ENCODE results near the gene DHH. TPM values are rescaled to one million over a fixed set of nuclear protein-coding genes. Genes with fewer than 3 reads are reported as not detected.

Gene DHH
- total and polyA plus RNA-seq, 7 experiments from 2014 or later: 0.24 to 0.91 (median 0.76) TPM; not detected in 2

- ChIA-PET CTCF (interaction anchor here (2.8 to 5.9 kb wide), 3 partner anchors 13 to 36 kb away, joined by 12 to 41 read pairs (median 30); no protein-coding TSS in a partner anchor), POLR2A (interaction anchor here (0.8 to 4.6 kb wide), 3 partner anchors 9 to 30 kb away, joined by 3 to 41 read pairs (median 17); partner anchors contain the start of genes LMBR1L and TUBA1B)
- Histone ChIP-seq H3K4me1 (ENCODE audit: control insufficient read depth in 2 of 2, insufficient read depth in 2 of 2, low read length in 2 of 2) (no peaks in the 10 kb centered on the region), H3K4me3 (ENCODE audit: low read length) (no peak overlapping the region), H3K36me3 (ENCODE audit: control insufficient read depth in 2 of 3, insufficient read depth in 3 of 3, low read length in 3 of 3) (peaks cover 10 to 80% (median 12%) of the 10 kb centered on the region in 3 experiments), H3K27me3 (ENCODE audit: control insufficient read depth in 2 of 2, insufficient read depth in 2 of 2, low read length in 2 of 2) (no peaks in the 10 kb centered on the region), H3K27ac (ENCODE audit: low read depth, low read length) (no peak overlapping the region), H3K9me3 (ENCODE audit: control insufficient read depth in 2 of 3, low read length in 3 of 3) (no peaks in the 10 kb centered on the region)
- no peak overlapping the region for H3K4me3 Mint-ChIP-seq
- no peak for DNase-seq
- peaks cover 9 to 45% (median 22%) of the 10 kb centered on the region in 5 donors for H3K36me3 Mint-ChIP-seq
- H3K9me3 Mint-ChIP-seq: no peaks in the 10 kb centered on the region
- peaks cover under 1 to 5% (median 3%) of the 10 kb centered on the region in 5 donors for H3K27me3 Mint-ChIP-seq
- intact Hi-C loops (cut with micrococcal nuclease): no loop called here
- peak overlapping the region in 1 of 9 donors; percentile 1 for H3K27ac Mint-ChIP-seq
- ATAC-seq: no peak
- peaks cover under 1 to 9% (median 6%) of the 10 kb centered on the region in 7 donors for H3K4me1 Mint-ChIP-seq
Measured at GRCh38 chr12:49100380-49100779, 5.8 kb upstream of the DHH start.

DNA sequence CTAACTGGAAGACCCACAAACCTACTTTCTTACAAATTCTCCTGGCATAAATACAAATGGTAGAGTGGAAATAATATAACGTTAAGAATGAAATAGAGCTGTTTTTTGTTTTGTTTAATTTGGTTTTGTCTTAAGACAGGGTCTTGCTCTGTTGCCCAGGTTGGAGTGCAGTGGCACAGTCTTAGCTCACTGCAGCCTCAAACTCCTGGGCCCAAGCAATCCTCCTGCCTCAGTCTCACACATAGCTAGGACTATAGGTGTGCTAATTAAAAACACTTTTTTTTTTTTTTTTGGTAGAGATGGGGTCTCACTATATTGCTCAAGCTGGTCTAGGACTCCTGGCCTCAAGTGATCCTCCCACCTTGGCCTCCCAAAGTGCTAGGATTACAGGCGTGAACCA is 4.1 kb upstream of the DHH start:
- no peak for ATAC-seq
- H3K4me1 Mint-ChIP-seq: peaks cover 0 to 18% (median 12%) of the 10 kb centered on the region in 7 donors
- peaks cover 3 to 43% (median 17%) of the 10 kb centered on the region in 5 donors for H3K36me3 Mint-ChIP-seq
- Histone ChIP-seq H3K4me1 (ENCODE audit: control insufficient read depth in 2 of 2, insufficient read depth in 2 of 2, low read length in 2 of 2) (peaks cover 9 to 10% of the 10 kb centered on the region in 2 donors), H3K9me3 (ENCODE audit: control insufficient read depth in 2 of 3, low read length in 3 of 3) (no peaks in the 10 kb centered on the region), H3K36me3 (ENCODE audit: control insufficient read depth in 2 of 3, insufficient read depth in 3 of 3, low read length in 3 of 3) (peaks cover 10 to 63% (median 12%) of the 10 kb centered on the region in 3 experiments), H3K27me3 (ENCODE audit: control insufficient read depth in 2 of 2, insufficient read depth in 2 of 2, low read length in 2 of 2) (peaks cover 0 to 3% of the 10 kb centered on the region in 2 donors), H3K27ac (ENCODE audit: low read depth, low read length) (no peak overlapping the region), H3K4me3 (ENCODE audit: low read length) (no peak overlapping the region)
- ChIA-PET POLR2A (interaction anchor here (0.5 to 4.6 kb wide), 9 partner anchors 9 to 307 kb away, joined by 3 to 41 read pairs (median 4); partner anchors contain the start of genes KMT2D, LMBR1L, TUBA1A and TUBA1B), CTCF (interaction anchor here (0.7 to 5.9 kb wide), 13 partner anchors 11 to 137 kb away, joined by 3 to 41 read pairs (median 4); partner anchors contain the start of genes LMBR1L and TUBA1A)
- intact Hi-C loops (cut with micrococcal nuclease): loop anchor here (1.0 kb wide), 3 partner anchors 10 to 34 kb away; partner anchors contain the start of gene LMBR1L (in 1 of the 2)
- peak overlapping the region in 1 of 9 donors; percentile 23 for H3K27ac Mint-ChIP-seq
- DNase-seq: no peak
- H3K4me3 Mint-ChIP-seq: no peak overlapping the region
- H3K9me3 Mint-ChIP-seq: no peaks in the 10 kb centered on the region
- H3K27me3 Mint-ChIP-seq: peaks cover 10 to 16% (median 15%) of the 10 kb centered on the region in 5 donors

- intact Hi-C loops (cut with micrococcal nuclease): loop anchor here (1.0 kb wide), 3 partner anchors 10 to 34 kb away; partner anchors contain the start of gene LMBR1L (in 1 of the 2)
Measured at GRCh38 chr12:49098035-49098451, 3.4 kb upstream of the DHH start.

GRCh38 chr12:49097381-49097780 is 2.8 kb upstream of the DHH start:
- no peaks in the 10 kb centered on the region for H3K9me3 ChIP-seq (ENCODE audit: control insufficient read depth in 2 of 3, low read length in 3 of 3)
- Mint-ChIP-seq H3K27me3 (peaks cover 19 to 29% (median 25%) of the 10 kb centered on the region in 5 donors), H3K4me3 (no peak overlapping the region), H3K27ac (no peak overlapping the region), H3K36me3 (peaks cover 0 to 35% (median 15%) of the 10 kb centered on the region in 5 donors), H3K4me1 (peaks cover 2 to 26% (median 19%) of the 10 kb centered on the region in 7 donors), H3K9me3 (no peaks in the 10 kb centered on the region)
- no peak for DNase-seq
- H3K27me3 ChIP-seq (ENCODE audit: control insufficient read depth in 2 of 2, insufficient read depth in 2 of 2, low read length in 2 of 2): peaks cover 4 to 10% of the 10 kb centered on the region in 2 donors
- POLR2A ChIA-PET: interaction anchor here (1.0 to 4.6 kb wide), 6 partner anchors 8 to 91 kb away, joined by 3 to 41 read pairs (median 13); partner anchors contain the start of genes LMBR1L, TUBA1A and TUBA1B
- no peak for ATAC-seq
- CTCF ChIA-PET: interaction anchor here (1.0 to 5.9 kb wide), 8 partner anchors 9 to 133 kb away, joined by 3 to 41 read pairs (median 6); partner anchors contain the start of genes LMBR1L and TUBA1A
- peaks cover 10 to 50% (median 12%) of the 10 kb centered on the region in 3 experiments for H3K36me3 ChIP-seq (ENCODE audit: control insufficient read depth in 2 of 3, insufficient read depth in 3 of 3, low read length in 3 of 3)
- no peak overlapping the region for H3K27ac ChIP-seq (ENCODE audit: low read depth, low read length)
- H3K4me1 ChIP-seq (ENCODE audit: control insufficient read depth in 2 of 2, insufficient read depth in 2 of 2, low read length in 2 of 2): peaks cover 9 to 12% of the 10 kb centered on the region in 2 donors
- intact Hi-C loops (cut with micrococcal nuclease): no loop called here
- no peak overlapping the region for H3K4me3 ChIP-seq (ENCODE audit: low read length)

More at GRCh38 chr12:49098035-49098451, 3.4 kb upstream of the DHH start:
- no peak overlapping the region for H3K4me3 Mint-ChIP-seq
- ChIA-PET POLR2A (interaction anchor here (0.6 to 4.6 kb wide), 7 partner anchors 9 to 90 kb away, joined by 3 to 41 read pairs (median 6); partner anchors contain the start of genes KMT2D, LMBR1L, TUBA1A and TUBA1B), CTCF (interaction anchor here (0.7 to 5.9 kb wide), 11 partner anchors 9 to 137 kb away, joined by 3 to 41 read pairs (median 4); partner anchors contain the start of gene LMBR1L)
- H3K27ac ChIP-seq (ENCODE audit: low read depth, low read length): no peak overlapping the region
- H3K27ac Mint-ChIP-seq: peak overlapping the region in 2 of 9 donors; percentile 23 to 51
- peak; percentile 38 to 65 (median 58) for DNase-seq
- H3K9me3 ChIP-seq (ENCODE audit: control insufficient read depth in 2 of 3, low read length in 3 of 3): no peaks in the 10 kb centered on the region
- peaks cover 14 to 23% (median 21%) of the 10 kb centered on the region in 5 donors for H3K27me3 Mint-ChIP-seq
- no peaks in the 10 kb centered on the region for H3K9me3 Mint-ChIP-seq
- peaks cover 9 to 10% of the 10 kb centered on the region in 2 donors for H3K4me1 ChIP-seq (ENCODE audit: control insufficient read depth in 2 of 2, insufficient read depth in 2 of 2, low read length in 2 of 2)
- H3K36me3 Mint-ChIP-seq: peaks cover 0 to 39% (median 15%) of the 10 kb centered on the region in 5 donors
- peaks cover 0 to 22% (median 16%) of the 10 kb centered on the region in 7 donors for H3K4me1 Mint-ChIP-seq
- peak; percentile 78 for ATAC-seq
- peaks cover 10 to 57% (median 12%) of the 10 kb centered on the region in 3 experiments for H3K36me3 ChIP-seq (ENCODE audit: control insufficient read depth in 2 of 3, insufficient read depth in 3 of 3, low read length in 3 of 3)
- H3K4me3 ChIP-seq (ENCODE audit: low read length): no peak overlapping the region
- peaks cover 4 to 6% of the 10 kb centered on the region in 2 donors for H3K27me3 ChIP-seq (ENCODE audit: control insufficient read depth in 2 of 2, insufficient read depth in 2 of 2, low read length in 2 of 2)

DNA sequence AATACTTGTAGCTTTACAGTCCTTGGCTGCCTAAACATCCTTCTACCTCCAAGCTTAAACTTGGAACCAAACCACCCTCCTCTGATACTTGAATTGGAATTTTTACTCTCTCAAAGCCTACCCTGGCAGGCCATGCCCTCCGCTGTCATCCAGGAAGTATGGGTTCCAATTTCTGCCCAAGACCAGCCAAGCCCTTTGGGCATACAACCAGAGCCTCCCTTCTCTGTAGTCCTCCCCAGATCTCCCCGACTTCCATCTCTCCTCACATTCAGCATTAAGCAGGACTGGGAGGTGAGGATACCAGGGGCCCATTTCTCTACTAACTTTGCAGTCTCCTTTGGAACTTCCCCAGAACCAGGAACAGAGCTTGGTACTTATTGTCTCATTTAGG is 369 bp upstream of the DHH start:
- Histone ChIP-seq H3K27me3 (ENCODE audit: control insufficient read depth in 2 of 2, insufficient read depth in 2 of 2, low read length in 2 of 2) (peaks cover 4 to 28% of the 10 kb centered on the region in 2 donors), H3K36me3 (ENCODE audit: control insufficient read depth in 2 of 3, insufficient read depth in 3 of 3, low read length in 3 of 3) (peaks cover 0 to 26% (median 12%) of the 10 kb centered on the region in 3 experiments), H3K4me1 (ENCODE audit: control insufficient read depth in 2 of 2, insufficient read depth in 2 of 2, low read length in 2 of 2) (peaks cover 27 to 33% of the 10 kb centered on the region in 2 donors), H3K27ac (ENCODE audit: low read depth, low read length) (no peak overlapping the region), H3K4me3 (ENCODE audit: low read length) (no peak overlapping the region), H3K9me3 (ENCODE audit: control insufficient read depth in 2 of 3, low read length in 3 of 3) (no peaks in the 10 kb centered on the region)
- ATAC-seq: no peak
- DNase-seq: no peak
- CTCF ChIA-PET: interaction anchor here (0.8 to 1.7 kb wide), 5 partner anchors 9 to 140 kb away, joined by 3 to 7 read pairs (median 4); partner anchors contain the start of genes RHEBL1 and TUBA1B
- Mint-ChIP-seq H3K36me3 (peaks cover 0 to 15% (median 7%) of the 10 kb centered on the region in 5 donors), H3K4me3 (peak overlapping the region in 6 of 10 donors; percentile 1 to 58 (median 15)), H3K9me3 (peaks cover 0 to 2% (median 0%) of the 10 kb centered on the region in 11 donors), H3K27ac (peak overlapping the region in 2 of 9 donors; percentile 20 to 50), H3K4me1 (peaks cover 22 to 49% (median 39%) of the 10 kb centered on the region in 7 donors), H3K27me3 (peaks cover 41 to 52% (median 48%) of the 10 kb centered on the region in 5 donors)
- intact Hi-C loops (cut with micrococcal nuclease): loop anchor here in 1 of 2 donors (1.0 to 5.0 kb wide), 2 partner anchors 8 to 252 kb away; partner anchors contain the start of gene DNAJC22
- POLR2A ChIA-PET: interaction anchor here (0.6 to 4.4 kb wide), 3 partner anchors 15 to 243 kb away, joined by 7 to 21 read pairs (median 10); partner anchors contain the start of genes DDX23, LMBR1L and TUBA1B

DNA sequence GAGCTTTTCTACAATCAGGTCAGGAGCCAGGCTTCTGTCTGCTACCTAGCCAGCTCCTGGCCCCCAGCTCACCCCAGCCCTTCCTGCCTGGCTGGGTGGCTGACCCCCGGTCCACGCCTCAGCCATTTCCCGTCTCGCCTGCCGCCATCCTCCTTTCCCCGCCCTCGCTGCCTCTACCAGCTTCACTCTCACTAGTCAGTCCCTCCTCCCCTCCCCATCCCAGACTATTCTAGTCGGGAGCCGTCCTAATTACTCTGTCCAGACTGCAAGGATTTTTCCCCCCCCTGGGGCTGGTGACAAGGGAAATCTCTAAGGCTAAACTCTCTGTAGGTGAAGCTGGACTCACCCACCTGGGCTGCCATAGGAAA is 825 bp downstream of the DHH start:
- H3K36me3 Mint-ChIP-seq: peaks cover 0 to 15% (median 4%) of the 10 kb centered on the region in 5 donors
- Histone ChIP-seq H3K4me3 (ENCODE audit: low read length) (no peak overlapping the region), H3K4me1 (ENCODE audit: control insufficient read depth in 2 of 2, insufficient read depth in 2 of 2, low read length in 2 of 2) (peaks cover 31 to 42% of the 10 kb centered on the region in 2 donors), H3K36me3 (ENCODE audit: control insufficient read depth in 2 of 3, insufficient read depth in 3 of 3, low read length in 3 of 3) (peaks cover 0 to 15% (median 12%) of the 10 kb centered on the region in 3 experiments), H3K9me3 (ENCODE audit: control insufficient read depth in 2 of 3, low read length in 3 of 3) (no peaks in the 10 kb centered on the region), H3K27ac (ENCODE audit: low read depth, low read length) (no peak overlapping the region), H3K27me3 (ENCODE audit: control insufficient read depth in 2 of 2, insufficient read depth in 2 of 2, low read length in 2 of 2) (peaks cover 14 to 35% of the 10 kb centered on the region in 2 donors)
- H3K27me3 Mint-ChIP-seq: peaks cover 48 to 62% (median 57%) of the 10 kb centered on the region in 5 donors
- intact Hi-C loops (cut with micrococcal nuclease): loop anchor here in 1 of 2 donors (5.0 kb wide), 1 partner anchor 254 kb away; the partner anchor contains the start of gene DNAJC22
- H3K4me3 Mint-ChIP-seq: peak overlapping the region in 6 of 10 donors; percentile 13 to 76 (median 38)
- peaks cover 22 to 52% (median 47%) of the 10 kb centered on the region in 7 donors for H3K4me1 Mint-ChIP-seq
- H3K9me3 Mint-ChIP-seq: peaks cover 0 to 2% (median 0%) of the 10 kb centered on the region in 11 donors
- no peak overlapping the region for H3K27ac Mint-ChIP-seq
- CTCF ChIA-PET: interaction anchor here (0.7 to 4.3 kb wide), 3 partner anchors 24 to 170 kb away, joined by 3 to 48 read pairs (median 5); partner anchors contain the start of gene RHEBL1
- ATAC-seq (no peak), DNase-seq (no peak)
- POLR2A ChIA-PET: interaction anchor here (2.5 to 4.4 kb wide), 2 partner anchors 16 to 37 kb away, joined by 10 to 21 read pairs; partner anchors contain the start of genes LMBR1L and TUBA1B

All from naive thymus-derived CD4-positive, alpha-beta T cell (primary cell).